NCI-H1694 treated with DMSO at 0.1 percent for 48 hours (cell line): ENCODE results near the gene SERPINA5.
"Not testable (repeated sequence)": the region's sequence is repeated elsewhere in the genome, so short reads cannot be mapped to it uniquely, and the experiment has no call there.

Experiments
- DNase-seq: peaks from one replicate; lab custom pipeline; 2025; lab: John Stamatoyannopoulos, UW

Gene SERPINA5

DNA sequence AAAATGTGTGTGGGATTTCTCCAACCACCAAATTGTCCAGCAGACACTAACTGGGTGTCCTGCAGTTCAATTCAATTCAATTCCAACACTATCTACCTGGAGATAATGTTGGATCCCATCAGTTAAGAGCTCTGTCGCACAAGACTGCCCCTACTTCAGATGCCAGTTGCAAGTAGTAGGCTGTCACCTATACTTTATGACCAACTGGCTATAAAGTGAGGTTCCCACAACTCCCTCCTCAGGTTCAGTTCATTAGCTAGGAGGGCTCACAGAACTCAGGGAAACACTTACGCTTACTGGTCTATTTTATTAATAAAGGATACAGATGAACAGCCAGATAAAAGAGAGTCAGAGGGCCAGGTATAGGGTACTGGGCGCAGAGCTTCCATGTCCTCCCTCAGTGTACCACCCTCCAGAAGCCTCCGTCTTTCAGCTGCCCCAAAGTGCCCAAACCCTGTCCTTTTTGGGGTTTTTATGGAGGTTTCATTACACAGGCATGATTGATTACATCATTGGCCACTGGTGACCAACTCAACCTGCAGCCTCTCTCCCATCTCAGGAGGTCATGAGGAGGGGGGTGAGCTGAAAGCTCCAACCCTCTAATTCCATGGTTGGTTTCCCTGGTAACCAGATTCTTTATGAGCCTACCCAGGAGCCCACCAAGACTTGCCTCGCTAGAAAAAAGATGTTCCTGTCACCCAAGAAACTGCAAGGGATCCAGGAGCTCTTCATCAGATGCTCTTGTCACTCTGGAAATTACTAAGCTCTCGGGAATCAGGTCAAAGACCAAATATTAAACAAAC is 7.5 kb upstream of the SERPINA5 start:
- no peak for DNase-seq

DNA sequence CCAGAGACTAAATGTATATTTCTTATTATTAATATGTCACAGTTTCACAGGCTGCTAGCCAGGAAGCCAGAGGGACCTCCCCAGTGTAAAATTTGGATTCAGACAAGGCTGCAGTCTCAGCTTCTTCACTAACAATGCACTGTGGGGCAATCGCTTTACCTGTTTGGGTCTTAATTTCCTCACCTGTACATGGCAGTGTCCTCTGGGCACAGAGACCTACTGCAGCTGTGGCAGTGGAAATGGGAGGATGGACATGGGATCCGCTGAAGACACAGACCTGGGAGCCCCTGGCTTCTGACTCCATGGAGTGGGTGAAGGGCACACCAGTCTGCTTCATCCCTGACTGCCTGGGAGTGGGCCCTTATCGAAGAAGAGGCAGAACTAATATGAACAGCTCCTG is 6.9 kb upstream of the SERPINA5 start:
- DNase-seq: no peak

DNA sequence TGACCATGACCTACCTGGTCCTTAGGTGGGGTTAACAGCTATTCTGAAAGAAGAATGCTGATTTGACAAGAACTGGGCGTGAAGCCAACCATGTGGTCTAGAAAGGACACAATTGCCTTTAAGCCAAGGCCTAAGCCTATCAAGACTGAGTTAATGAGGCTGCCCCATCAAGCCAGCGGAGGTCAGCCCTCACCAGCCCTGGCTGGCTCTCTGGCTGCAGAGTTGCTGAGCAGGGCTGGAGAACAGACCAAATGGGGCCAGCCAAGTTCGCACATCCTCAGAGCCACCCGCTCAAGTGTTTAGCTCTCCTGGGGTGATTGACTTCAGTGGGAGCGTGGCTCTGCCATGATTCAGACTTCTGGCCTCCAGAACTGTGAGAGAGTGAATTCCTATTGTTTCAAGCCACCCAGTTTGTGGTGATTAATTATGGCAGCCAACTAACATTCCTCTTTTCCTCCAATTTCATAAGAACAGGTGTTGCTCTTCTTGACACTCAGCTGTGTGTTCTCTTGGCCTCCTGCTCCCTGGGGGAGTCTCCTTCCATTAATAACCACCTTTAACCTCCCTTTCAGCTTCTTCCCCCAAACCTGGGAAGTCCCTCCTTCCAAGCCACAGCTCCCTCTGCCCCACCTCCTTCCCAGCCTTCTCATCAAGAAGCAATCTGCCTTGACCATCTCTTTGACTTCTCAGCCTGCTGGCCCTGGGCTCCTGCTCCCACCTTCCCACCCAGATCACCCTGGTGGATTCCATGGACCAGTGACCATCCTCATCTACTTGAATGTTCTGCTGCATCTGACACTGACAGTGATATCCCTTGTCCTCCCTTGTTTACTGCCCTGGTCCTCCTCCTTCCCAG is 5.3 kb upstream of the SERPINA5 start:
- DNase-seq: no peak

DNA sequence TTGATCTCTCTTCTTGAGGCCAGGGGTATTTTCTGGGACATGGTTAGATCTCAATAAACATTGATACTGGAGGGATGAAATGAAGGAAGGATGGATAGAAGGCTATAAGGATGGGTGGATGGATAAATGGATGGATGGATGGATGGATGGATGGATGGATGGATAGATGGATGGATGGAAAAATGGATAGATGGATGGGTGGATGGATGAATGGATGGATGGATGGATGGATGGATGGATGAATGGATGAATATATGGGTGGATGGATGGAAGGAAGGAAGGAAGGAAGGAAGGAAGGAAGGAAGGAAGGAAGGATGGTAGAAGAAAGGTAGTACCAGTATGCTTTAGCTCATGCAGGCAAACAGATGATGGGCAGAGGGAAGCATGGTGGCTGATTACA is 3.8 kb upstream of the SERPINA5 start:
- not testable (repeated sequence) for DNase-seq

DNA sequence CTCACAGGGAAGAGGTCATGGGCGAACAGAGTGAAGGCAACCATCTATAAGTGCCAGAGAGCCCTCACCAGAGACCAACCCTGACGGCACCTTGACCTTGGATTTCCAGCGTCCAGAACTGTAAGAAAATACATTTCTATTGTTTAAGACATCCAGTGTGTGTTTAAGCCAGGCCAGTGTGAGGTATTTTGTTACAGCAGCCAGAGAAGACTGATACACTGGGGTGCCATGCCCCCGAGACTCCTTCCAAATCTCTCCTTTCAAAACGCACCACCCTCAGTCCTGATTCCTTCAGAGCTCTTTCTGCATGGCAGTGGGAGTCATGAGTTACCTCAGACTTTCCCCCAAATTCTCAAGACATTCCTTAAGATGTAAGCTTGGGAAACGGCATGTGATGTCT is 2.5 kb upstream of the SERPINA5 start:
- DNase-seq: no peak

DNA sequence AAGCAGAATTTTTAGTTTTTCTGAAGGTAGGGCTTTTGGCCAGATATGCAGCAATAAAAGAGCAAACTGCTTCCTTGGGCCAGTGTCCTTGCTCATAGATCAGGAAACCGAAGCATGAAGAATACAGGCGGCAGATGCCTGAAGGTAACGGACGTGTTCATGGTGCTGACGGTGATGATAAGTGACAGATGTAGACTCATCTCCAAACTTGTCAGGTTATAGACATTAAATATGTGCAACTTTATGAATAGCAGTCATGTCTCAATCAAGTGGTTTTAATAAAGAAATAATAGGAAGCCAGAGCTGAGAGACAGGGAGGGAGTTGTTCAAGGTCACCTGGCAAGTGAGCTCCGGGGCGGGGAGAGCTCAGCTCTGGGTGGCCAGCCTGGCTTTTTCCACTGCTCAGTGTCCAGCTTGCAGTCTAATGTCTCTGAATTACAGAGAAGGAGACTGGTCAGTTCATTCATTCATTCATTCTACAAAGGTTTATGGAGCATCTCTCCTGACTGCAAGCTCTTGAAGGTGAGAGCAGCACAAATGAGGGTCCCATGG is 1.0 kb downstream of the SERPINA5 start:
- DNase-seq: no peak

DNA sequence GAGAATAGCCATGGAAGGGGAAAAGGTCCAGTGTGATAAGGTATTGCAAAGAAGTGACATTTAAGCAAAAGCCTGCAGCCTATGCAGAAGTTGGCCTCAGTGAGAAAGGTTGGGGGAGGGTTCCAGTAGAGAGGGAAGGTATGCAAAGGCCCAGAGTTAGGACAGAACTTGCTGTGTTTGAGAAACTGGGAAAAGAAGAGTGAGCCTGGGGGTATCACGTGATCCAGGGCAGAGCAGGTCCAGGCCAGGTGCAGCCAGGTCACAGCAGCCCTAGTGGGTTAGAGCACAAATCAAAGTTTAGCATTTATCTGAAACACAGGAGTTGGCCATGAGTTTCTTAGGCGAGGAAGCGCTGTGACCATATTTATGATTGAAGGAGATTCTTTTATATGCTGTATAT is 1.6 kb downstream of the SERPINA5 start:
- DNase-seq: no peak

DNA sequence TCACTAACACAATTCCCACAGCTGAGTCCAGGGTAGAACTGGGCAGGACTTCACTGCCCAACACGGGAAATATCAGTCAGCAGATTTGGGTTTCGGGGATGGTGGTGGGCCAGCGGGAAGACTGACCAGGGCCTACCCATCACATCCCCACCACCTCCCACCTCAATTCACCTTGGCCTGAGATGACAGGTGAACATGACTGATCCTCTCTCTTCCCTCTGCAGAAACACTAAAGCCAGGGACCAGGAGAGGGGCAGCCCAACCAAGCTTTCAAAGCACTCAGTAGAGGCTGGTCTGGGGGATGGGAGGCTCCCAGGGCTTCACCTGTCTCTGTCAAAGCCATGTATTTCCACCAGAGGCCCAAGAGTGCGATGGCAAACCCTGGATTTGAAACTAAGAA is 2.3 kb downstream of the SERPINA5 start:
- no peak for DNase-seq

DNA sequence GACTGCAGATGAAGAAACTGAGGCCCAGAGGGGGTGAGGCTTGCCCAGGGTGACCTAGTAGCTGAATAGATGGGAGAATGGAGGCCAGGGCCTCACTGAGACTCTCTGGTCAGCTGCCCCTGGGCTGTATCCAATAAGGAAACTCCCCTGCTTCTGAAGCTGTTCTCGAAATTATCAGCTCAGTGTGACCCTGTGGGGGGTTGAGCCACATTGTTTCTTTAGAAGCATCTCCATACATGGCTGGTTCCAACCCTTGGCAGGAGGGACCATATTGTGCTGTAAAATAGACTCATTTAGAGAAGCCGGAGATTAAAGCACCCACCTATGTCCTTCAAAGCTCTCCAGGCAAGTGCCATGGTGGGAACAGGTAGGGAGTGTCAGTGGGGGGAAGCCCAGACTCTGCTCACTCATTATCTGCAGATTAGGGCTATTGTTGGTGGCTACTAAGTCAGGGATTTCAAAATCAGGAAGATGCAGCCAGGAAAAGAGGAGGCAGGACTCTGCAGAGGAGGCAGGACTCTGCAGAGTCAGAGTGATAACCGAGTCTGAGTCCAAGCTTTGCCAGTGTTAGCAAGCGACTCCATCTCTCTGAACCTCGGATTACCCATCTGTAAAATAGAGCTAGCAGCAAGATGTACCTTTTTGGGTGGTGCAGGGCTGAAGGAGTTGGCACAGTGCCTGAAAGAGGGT is 3.5 kb downstream of the SERPINA5 start:
- no peak for DNase-seq

DNA sequence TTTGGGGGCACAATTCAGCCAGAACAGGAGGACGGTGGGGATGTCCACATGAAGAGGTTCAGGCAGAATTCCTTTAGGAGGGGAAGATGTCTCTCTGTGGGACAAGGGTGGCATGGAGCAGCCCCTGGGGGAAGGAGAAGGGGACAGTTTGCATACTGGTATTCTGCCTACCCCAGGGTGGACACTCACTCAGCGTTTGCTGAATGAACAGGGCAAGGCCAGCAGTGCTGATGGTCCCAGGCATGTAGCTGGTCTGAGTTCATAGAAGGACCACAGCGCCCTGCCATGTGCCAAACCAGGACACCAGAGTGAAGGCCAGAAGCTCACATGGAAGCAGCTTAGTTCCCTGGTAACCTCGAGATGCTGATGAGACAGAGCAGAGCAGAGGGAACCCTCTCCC is 5.4 kb downstream of the SERPINA5 start:
- DNase-seq: no peak

DNA sequence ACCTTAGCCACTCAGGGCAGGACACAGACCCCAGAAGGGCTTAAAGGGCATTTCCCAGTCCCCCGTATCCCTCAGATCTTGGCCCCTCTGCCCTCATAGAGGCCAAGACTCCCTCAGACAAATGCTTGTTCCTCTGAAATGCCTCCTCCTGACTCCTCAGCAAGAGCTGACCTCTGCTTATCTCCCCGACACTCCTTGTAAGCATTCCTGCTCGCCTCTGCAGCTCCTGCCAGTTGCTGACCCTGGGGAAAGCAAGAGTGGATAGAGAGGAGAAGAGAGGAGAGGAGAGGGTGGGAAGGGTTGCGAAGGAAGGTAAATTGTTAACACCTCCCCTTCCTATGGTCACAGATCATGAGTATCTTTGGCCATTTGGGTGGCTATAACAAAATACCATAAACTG is 7.1 kb downstream of the SERPINA5 start:
- no peak for DNase-seq

DNA sequence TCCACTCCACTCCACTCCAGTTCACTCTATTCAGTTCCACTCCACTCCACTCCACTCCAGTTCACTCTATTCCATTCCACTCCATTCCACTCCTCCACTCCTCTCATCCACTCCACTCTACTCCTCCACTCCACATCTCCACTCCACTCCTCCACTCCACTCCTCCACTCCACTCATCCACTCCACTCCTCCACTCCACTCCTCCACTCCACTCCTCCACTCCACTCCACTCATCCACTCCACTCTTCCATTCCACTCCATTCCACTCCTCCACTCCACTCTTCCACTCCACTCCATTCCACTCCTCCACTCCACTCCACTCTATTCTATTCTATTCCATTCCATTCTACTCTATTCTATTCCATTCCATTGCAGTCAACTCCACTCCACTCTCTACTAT is 9.8 kb downstream of the SERPINA5 start:
- no peak for DNase-seq

DNA sequence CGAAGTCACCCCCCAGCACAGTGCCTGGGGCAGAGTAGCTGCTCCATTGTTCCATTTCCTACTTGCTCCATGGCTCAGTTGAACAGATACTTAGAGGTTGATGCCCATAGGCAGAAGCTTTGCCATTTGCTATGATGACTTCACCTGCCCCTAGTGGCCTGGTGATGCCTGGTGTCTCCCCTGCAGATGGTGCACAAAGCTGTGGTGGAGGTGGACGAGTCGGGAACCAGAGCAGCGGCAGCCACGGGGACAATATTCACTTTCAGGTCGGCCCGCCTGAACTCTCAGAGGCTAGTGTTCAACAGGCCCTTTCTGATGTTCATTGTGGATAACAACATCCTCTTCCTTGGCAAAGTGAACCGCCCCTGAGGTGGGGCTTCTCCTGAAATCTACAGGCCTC is 10.6 kb downstream of the SERPINA5 start:
- DNase-seq: no peak

DNA sequence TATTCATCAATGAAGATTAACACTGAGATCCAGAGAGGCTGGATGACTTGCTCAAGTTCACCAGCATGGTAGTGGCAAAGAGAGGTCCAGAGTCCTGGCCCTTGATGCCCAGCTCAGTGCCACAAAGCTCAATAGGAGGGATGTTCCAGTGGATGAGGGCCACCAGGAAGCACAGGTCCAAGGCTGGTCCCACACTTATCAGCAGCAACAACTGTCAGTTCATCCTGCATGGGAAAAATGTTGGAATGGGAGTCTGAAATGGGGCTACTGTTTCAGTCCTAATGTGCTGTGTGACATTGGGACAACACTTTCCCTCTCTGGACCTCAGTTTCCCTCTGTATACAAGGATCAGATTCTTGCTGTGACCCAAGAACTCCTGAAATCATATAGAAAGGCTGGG is 11.2 kb downstream of the SERPINA5 start:
- DNase-seq: no peak

DNA sequence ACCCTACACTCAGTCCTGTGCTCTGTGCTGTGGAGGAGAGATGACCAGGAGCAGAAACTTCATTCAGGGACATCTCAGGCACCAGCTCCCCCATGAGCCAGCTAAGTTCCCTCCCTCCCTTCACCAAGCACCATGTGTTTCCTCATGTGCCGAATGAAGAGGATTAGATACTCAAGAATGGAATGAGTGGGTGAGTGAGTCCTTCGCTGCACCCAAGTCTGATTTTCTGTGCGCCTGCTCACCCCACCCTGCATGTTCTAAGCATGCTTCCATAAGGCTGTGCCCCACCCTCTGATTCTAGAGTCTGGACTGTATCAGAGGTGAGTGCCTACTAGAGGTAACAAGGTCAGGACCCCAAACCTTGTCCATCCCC is 12.1 kb downstream of the SERPINA5 start:
- no peak for DNase-seq

DNA sequence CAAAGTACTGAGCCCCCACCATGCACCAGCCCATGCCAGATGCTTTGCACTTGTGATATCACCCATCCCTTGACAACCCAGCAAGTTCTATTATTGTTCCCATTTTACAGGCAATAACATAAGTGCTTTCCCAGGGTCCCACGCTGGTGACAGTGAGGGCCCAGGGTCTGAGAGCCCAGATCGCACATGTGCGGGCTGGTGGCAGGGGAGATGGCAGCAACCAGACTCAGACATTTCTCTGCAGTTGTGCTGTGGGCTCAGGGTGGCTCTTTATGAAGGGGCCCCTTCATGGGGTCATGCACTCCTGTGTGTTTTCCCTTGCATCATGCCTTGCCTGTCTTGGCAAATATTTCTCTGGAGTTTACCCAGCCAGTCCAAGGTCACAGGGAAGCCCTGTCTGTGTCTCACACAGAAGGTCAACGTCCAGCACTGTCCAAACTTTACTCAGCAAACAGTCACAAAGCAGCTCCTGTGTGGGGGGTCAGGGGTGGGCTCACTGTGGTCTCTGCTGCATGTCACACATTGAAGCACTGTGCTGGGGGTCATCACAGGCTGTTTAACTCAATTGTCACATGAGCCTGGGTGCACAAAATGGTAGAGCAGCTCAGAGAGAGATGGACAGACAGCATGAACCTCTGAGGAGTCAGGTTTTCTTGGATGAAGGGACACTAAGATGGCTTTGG is 12.7 kb downstream of the SERPINA5 start:
- DNase-seq: no peak

DNA sequence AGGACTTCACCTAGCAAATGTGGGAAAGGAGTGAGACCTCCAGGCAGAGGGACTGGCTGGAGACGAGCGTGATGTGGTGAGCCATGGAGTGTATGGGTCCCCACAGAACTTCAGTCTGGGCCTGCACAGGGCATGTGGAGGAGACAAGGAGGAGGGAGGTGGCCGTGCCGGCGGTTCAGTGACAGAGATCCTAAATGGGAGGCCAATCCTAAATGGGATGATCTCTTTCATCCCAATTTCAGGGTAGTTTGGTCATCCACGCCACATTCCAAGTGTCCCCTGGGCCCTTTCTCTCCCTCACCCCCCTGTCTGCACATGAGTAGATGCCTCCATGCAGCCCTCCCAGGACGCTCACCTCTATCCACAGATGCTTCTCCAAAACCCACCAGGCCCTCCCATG is 13.2 kb downstream of the SERPINA5 start:
- DNase-seq: no peak

DNA sequence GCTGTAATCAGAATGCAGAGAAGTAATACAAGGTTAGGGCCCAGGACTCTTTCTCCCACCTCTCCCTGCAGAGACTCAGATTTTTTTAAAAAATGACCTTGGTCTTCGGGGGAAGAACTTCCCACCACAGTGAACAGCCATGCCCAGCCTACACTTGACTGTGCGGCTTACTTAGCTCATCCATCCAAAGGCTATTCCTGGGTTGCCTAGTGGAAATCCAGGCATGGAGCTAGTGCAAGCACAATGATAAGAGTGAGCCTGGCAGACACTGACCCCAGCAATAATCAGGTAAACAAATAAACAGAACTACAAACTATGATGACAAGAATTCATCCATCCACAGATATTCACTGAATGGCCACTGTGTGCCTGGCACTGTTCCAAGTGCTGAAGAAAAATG is 14.7 kb downstream of the SERPINA5 start:
- DNase-seq: no peak

DNA sequence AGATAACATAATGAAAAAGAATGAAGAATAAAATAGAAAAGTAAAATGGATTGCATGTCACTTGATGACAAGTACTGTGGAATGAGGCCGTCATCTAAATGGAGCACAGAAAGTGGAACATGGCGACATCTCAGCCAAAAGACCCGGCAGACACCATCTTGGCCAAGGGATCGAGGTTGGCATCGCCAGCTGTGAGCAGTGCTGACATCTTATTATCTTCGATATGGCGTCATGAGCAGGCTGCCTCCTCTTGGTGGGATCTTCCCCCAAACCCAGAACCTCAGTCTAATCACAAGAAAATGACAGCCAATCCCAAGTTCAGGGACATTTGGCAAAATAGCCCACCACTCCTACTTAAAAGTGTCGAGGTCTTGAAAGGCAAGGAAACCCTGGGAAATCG is 15.1 kb downstream of the SERPINA5 start:
- no peak for DNase-seq

DNA sequence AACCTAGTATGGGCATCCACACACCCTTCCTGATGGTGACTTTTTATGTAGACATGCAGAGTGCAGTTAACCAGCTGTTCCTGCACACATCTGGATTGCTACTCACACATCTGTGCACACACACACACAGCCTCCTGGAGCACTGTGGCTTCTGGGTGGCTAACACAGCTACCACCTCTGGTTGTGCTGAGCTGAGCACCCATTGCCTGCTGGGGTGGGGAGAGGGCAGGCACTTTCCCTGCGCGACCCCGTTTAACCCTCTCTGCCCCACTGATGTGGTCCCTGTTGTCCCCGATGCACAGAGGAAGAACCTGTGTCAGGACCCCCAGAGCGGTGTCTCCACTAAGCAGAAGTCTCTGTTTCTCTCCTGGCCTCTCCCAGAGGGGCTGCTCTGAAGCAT is 16.6 kb downstream of the SERPINA5 start:
- no peak for DNase-seq

DNA sequence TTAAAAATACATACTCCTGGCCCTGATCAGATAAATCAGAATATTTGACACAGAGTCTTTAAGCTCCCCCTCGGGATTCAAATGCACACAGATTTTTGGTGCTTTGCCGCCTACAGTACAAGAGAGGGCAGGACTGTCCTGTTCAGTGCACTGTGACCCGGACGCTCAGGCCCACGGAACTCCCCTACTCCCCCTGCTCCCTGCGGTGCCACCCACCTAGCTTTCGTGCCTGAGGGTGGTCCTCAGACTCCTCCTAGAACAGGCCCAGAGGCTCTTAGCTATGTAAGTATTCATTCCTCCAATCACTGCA is 17.2 kb downstream of the SERPINA5 start:
- no peak for DNase-seq
